ENCODE results near the gene AGFG1.
"Not testable (repeated sequence)": the region's sequence is repeated elsewhere in the genome, so short reads cannot be mapped to it uniquely, and the experiment has no call there.

The AGFG1 gene

GRCh38 chr2:227595797-227596196 is 123.8 kb downstream of the AGFG1 start:
- no peak for DNase-seq (ENCODE audit: low read depth in 1 of 2, low spot score in 1 of 2)
- H3K4me3 ChIP-seq (replicated peaks; ENCODE audit: insufficient read depth, low read length): no peak overlapping the region
- TF ChIP-seq CTCF (IDR thresholded peaks at IDR 0.05; ENCODE audit: insufficient read depth, low read length): no peak
- TF ChIP-seq SPI1 (IDR thresholded peaks at IDR 0.05; ENCODE audit: borderline replicate concordance, low read depth): no peak
- H3K27ac ChIP-seq (replicated peaks): no peak overlapping the region
- H3K27me3 ChIP-seq (ENCODE audit: insufficient read depth, poor library complexity, severe bottlenecking): peaks cover 2% of the 10 kb centered on the region

- peaks cover 2% of the 10 kb centered on the region for H3K27me3 ChIP-seq (ENCODE audit: insufficient read depth, poor library complexity, severe bottlenecking)
- TF ChIP-seq POLR2AphosphoS5 (IDR thresholded peaks at IDR 0.05; ENCODE audit: low read depth) (no peak), GABPA (IDR thresholded peaks at IDR 0.05; ENCODE audit: low read depth) (no peak), CTCF (IDR thresholded peaks at IDR 0.05; ENCODE audit: insufficient read depth, low read length) (no peak), SPI1 (IDR thresholded peaks at IDR 0.05; ENCODE audit: borderline replicate concordance, low read depth) (no peak), REST (IDR thresholded peaks at IDR 0.05; ENCODE audit: insufficient replicate concordance, low read depth) (no peak)
- H3K4me3 ChIP-seq (replicated peaks; ENCODE audit: insufficient read depth, low read length): no peak overlapping the region
- no peak for DNase-seq (ENCODE audit: low read depth in 1 of 2, low spot score in 1 of 2)
- no peak overlapping the region for H3K27ac ChIP-seq (replicated peaks)
Observed at GRCh38 chr2:227597036-227597435, 125.1 kb downstream of the AGFG1 start.

GRCh38 chr2:227597998-227598397 is 126.0 kb downstream of the AGFG1 start:
- DNase-seq (ENCODE audit: low read depth in 1 of 2, low spot score in 1 of 2): no peak

GRCh38 chr2:227598835-227599503 is 127.0 kb downstream of the AGFG1 start, which contains the start of gene SCYGR2:
TSS of gene SCYGR2 (plus strand) at chr2:227598893. CDS start at chr2:227598893, 0 bp downstream.
- 0 out of 2 replicates have a peak, but pooled peaks have one; percentile 20 for TF ChIP-seq POLR2AphosphoS5 (IDR thresholded peaks at IDR 0.05; ENCODE audit: low read depth)
- not testable (repeated sequence) for DNase-seq (ENCODE audit: low read depth in 1 of 2, low spot score in 1 of 2); H3K27me3 ChIP-seq (ENCODE audit: insufficient read depth, poor library complexity, severe bottlenecking); H3K4me3 ChIP-seq (replicated peaks; ENCODE audit: insufficient read depth, low read length); H3K27ac ChIP-seq (replicated peaks)

More at GRCh38 chr2:227597998-227598397, 126.0 kb downstream of the AGFG1 start:
- Histone ChIP-seq H3K27me3 (ENCODE audit: insufficient read depth, poor library complexity, severe bottlenecking) (peaks cover 2% of the 10 kb centered on the region), H3K27ac (replicated peaks) (no peak overlapping the region), H3K4me3 (replicated peaks; ENCODE audit: insufficient read depth, low read length) (no peak overlapping the region)
- TF ChIP-seq SPI1 (IDR thresholded peaks at IDR 0.05; ENCODE audit: borderline replicate concordance, low read depth) (no peak), POLR2AphosphoS5 (IDR thresholded peaks at IDR 0.05; ENCODE audit: low read depth) (no peak), GABPA (IDR thresholded peaks at IDR 0.05; ENCODE audit: low read depth) (no peak)

- Histone ChIP-seq H3K27me3 (ENCODE audit: insufficient read depth, poor library complexity, severe bottlenecking) (peaks cover 2% of the 10 kb centered on the region), H3K27ac (replicated peaks) (no peak overlapping the region), H3K4me3 (replicated peaks; ENCODE audit: insufficient read depth, low read length) (no peak overlapping the region)
- no peak for DNase-seq (ENCODE audit: low read depth in 1 of 2, low spot score in 1 of 2)
- TF ChIP-seq REST (IDR thresholded peaks at IDR 0.05; ENCODE audit: insufficient replicate concordance, low read depth) (no peak), SPI1 (IDR thresholded peaks at IDR 0.05; ENCODE audit: borderline replicate concordance, low read depth) (no peak), CTCF (IDR thresholded peaks at IDR 0.05; ENCODE audit: insufficient read depth, low read length) (no peak), GABPA (IDR thresholded peaks at IDR 0.05; ENCODE audit: low read depth) (no peak), POLR2AphosphoS5 (IDR thresholded peaks at IDR 0.05; ENCODE audit: low read depth) (no peak)
Observed at GRCh38 chr2:227602358-227602757, 130.4 kb downstream of the AGFG1 start.
